HG03520 (cell line): ENCODE measurements around the gene ZNF76.
"Not testable (repeated sequence)": the region's sequence is repeated elsewhere in the genome, so short reads cannot be mapped to it uniquely, and the experiment has no call there.

Experiments
- ATAC-seq: cut with Tn5 transposase; IDR thresholded peaks from one replicate; pipeline ENCODE4 v1.9.1; 2021; ENCODE audit warnings: mild to moderate bottlenecking, moderate library complexity; ENCODE audit not compliant: unreplicated experiment

Gene ZNF76

GRCh38 chr6:35297601-35298481 lies 38.3 kb downstream of the ZNF76 start, which contains the start of gene DEF6:
Gene DEF6 (plus strand): TSS chr6:35297818. CDS start chr6:35297857, 39 bp downstream.
- ATAC-seq, result peak; percentile 53

DNA sequence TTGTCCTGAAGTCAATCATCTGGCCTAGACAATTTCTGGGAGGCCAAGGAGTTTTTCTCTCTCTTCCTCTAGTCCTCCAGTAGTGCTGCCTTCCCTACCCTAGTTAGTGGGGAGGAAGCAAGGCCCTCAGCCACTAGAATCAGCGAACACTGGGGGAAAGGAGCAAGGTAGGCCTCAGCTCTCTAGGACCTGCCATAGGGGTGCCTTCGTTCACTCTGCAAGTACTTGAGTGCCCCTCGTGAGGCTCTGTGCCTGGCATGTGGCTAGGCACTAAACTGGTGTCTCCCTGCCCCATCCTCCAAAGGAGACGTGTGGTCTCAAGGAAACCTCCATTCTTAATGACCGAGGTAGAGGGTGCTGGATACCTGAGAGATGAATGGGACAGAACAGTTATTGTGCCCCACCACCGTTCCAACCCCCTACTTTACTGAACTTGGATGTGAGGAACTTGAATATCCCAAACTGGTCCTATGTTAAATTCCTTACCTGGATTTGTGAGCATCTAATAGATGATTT lies 39.1 kb downstream of the ZNF76 start:
- no peak for ATAC-seq

DNA sequence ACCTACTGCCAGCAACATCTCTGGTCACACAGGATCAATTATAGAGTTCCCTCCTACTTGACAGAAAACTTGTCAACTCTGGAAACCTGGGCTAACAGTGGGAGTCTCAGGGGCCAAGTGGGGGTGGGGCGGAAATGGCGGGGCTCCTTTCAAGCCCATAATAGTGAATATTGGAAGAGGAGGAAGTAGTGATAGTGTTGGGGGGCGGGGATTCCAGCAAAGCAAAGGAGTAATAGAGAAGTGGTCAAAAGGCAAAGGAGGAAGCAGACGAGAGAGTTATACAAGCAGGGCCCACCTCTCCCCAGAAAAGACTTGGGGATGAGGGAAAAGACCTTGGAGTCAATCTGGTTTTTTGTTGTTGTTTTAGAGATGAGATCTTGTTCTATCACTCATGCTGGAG lies 40.1 kb downstream of the ZNF76 start:
- no peak for ATAC-seq

GRCh38 chr6:35300848-35301247 lies 41.3 kb downstream of the ZNF76 start:
- ATAC-seq, result no peak

DNA sequence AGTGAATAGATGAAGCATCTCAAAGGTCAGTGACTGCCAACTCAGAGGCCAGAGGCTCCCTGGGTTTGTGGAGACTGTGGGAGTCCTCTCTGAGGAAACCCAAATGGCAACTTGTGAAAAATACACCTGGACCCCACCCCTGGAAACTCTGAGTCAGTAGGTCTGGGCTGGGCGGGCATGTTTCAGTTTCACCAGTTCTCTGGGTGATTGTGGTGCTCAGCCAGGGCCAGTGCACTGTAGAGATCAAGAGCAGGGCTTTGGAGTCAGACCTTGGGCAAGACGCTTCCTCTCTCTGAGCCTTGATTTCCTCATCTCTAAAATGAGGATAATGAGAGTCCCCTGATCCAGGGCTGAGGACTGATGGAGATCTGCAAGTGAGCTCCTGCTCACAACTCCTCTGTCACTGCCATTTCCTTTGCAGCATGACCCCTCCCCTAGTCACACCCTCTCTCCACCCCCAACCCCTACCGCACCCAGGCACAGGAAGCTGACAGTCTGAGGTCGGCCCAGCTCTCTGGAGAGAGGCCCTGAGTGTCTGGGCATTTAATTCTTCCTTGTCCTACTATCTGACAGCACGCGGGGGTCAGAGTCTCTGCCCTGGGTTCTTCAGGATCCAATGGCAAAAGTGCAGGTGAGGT lies 43.2 kb downstream of the ZNF76 start:
- ATAC-seq, result peak; percentile 63

DNA sequence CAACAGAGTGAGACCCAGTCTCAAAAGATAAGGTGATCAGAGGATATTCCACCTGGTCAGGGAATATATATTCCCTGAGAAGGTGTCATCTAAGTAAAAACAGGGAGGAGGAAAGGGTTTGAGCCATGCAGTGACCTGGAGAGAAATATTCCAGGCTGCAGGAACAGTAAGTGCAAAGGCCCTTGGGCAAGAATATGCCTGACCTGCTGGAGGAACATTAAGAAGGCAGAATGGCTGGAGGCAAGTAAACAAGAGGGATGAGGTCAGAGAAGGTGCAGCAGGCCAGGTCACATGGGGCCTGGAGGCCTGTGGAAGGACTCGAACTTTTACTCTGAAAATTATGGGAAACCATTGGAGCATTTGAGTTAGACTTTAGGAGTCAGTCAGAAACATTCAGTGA lies 44.8 kb downstream of the ZNF76 start:
- no peak for ATAC-seq

- ATAC-seq, result no peak
Measured at GRCh38 chr6:35305117-35305516, 45.6 kb downstream of the ZNF76 start.

GRCh38 chr6:35307138-35307537 lies 47.6 kb downstream of the ZNF76 start:
- ATAC-seq, result not testable (repeated sequence)

DNA sequence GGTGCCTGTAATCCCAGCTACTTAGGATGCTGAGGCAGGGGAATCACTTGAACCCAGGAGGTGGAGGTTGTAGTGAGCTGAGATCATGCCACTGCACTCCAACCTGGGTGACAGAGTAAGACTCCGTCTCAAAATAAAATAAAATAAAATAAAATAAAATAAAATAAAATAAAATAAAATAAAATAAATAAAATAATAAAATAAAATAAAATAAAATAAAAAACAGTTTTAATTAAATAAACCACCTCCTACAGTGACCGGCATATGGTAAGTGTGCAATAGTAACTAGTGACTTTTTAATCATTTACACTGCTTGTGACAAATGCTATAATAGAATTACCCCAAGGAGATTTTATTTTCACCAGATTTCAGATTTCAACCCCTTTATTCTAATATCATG lies 49.0 kb downstream of the ZNF76 start:
- ATAC-seq, result not testable (repeated sequence)

- no peak for ATAC-seq
Measured at GRCh38 chr6:35309611-35310264, 50.2 kb downstream of the ZNF76 start.

DNA sequence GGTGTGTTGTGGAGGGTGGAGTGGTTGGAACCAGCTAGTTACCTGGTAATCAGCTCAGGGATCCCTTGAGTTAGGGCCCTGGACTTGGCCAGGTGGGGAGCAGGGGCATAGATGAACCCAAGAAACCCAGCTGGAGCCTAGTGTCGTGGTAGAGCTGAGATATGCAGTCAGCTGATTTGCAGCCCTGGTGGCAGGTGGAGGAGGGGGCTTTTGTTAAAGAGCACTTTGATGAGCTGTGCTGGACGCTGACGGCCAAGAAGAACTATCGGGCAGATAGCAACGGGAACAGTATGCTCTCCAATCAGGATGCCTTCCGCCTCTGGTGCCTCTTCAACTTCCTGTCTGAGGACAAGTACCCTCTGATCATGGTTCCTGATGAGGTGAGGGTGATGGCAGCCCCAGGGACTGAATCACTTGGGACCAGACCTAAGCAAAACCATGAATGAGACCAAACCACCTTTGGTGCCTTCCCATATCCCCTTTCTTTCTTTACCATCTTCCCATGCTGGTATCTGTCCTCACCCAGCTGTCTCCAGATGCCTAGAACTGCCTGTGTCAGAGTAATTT lies 50.8 kb downstream of the ZNF76 start:
- no peak for ATAC-seq

GRCh38 chr6:35311390-35312075 lies 52.0 kb downstream of the ZNF76 start:
- no peak for ATAC-seq

GRCh38 chr6:35312076-35312800 lies 52.7 kb downstream of the ZNF76 start:
- ATAC-seq, result no peak

GRCh38 chr6:35312807-35313206 lies 53.3 kb downstream of the ZNF76 start:
- no peak for ATAC-seq

DNA sequence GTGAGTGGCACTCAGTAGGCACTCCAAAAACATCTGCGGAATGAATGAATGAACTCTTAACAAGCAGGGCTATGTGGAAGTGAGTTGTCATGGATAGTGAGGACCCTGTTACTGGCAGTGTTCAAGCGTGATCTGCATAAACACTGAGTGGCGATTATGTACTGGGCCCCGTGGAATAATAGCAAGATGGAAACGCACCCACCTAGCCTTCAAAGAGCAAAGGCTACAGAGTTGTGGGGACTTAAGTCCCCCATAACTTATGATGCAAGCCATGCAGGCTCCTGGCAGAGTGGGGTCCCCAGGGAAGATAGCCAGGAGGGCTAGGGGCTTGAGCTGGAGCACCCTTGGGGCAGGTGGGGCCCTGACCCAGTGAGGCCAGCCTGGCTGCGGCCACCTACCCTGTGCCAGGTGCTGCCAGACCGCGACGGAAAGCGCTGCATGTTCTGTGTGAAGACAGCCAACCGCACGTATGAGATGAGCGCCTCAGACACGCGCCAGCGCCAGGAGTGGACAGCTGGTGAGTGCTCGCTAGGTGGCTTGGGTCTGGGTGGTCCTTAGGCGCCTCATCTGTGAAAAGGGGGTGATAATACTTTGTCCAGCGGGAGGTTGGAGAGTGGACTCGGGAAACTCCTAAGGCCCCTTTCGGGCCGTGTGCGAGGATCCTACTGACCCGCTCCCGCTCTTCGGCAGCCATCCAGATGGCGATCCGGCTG lies 58.1 kb downstream of the ZNF76 start:
- no peak for ATAC-seq

DNA sequence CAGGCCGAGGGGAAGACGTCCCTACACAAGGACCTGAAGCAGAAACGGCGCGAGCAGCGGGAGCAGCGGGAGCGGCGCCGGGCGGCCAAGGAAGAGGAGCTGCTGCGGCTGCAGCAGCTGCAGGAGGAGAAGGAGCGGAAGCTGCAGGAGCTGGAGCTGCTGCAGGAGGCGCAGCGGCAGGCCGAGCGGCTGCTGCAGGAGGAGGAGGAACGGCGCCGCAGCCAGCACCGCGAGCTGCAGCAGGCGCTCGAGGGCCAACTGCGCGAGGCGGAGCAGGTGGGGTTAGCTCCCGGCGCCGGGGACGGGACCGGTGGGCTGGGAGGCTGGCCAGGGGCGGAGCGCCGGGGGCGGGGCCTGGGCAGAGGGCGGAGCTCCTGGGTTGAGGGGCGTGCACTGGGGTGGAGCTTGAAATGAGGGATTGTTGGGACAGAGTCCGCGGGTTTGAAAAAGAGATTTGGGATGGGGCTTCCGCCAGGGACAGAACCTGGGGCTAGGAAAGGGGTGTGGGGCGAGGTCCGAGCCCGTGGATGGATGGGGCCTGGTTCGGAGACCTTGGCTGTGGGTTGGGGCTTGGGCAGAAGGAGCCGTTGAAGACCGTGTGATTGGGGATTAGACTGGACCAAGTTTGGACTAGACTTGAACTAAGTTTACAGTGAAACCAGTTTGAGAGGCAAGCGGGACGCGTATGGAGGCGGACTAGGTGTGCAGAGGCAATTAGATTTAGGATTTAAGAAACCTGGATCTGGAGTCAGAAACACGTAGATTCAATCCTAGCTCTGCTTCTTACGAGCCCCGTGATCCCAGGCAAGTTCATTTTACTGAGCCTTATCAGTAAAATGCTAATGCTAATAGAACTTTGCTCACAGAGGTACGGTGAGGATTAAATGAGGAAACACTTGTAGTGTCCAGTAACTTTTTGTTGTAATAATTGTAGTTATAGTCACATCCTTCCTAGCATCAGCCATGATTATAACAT lies 58.9 kb downstream of the ZNF76 start:
- ATAC-seq, result no peak

- ATAC-seq, result no peak
Measured at GRCh38 chr6:35319346-35320030, 60.0 kb downstream of the ZNF76 start.

DNA sequence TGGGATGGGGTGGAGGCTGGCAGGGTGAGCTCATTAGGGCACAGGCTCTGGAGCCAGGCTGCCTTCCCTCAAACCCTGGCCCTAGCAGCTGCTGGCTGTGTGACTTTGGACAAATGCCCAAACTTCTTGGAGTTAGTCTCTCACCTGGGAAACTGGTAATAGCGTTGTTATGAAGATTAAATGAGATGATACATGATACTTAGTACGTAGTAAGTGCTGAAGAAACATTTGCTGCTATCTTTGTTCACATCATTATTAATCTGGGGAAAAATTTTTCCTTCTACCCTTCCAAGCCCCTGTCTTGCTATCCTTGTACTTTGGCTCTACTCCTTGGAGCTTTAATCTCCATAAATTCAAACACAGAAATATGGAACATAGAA lies 60.5 kb downstream of the ZNF76 start:
- no peak for ATAC-seq
